Esophagus squamous epithelium (tissue), 5 donors: ENCODE results near the gene ADAMTS12. TPM values are rescaled to one million over a fixed set of nuclear protein-coding genes. Genes with fewer than 3 reads are reported as not detected.

Experiments
- DNase-seq: peaks from one replicate; lab custom pipeline; 2025; lab: John Stamatoyannopoulos, UW
- H3K27ac ChIP-seq, 4 donors: fragments of 200-600 bp; sonication (generic); one replicate each; pipeline ENCODE4 v1.5.1; 2016 to 2019; ENCODE audit warnings: mild to moderate bottlenecking in 1 of 4
- H3K27me3 ChIP-seq, 4 donors: fragments of 200-600 bp; sonication (generic); 1 replicate in 3 of 4; 2 replicates in 1 of 4; pipeline versions ENCODE4 v1.5.1 to v1.6.0; 2017 to 2021; ENCODE audit warnings: antibody characterized with exemption in 1 of 4
- H3K36me3 ChIP-seq, 3 donors: fragments of 200-600 bp; sonication (generic); one replicate each; pipeline ENCODE4 v1.5.1; 2016 to 2019
- H3K4me1 ChIP-seq, 3 donors: fragments of 200-600 bp; sonication (generic); one replicate each; pipeline ENCODE4 v1.5.1; 2017 to 2019
- H3K4me3 ChIP-seq, 4 donors: fragments of 200-600 bp; sonication (generic); 1 replicate in 3 of 4; 2 replicates in 1 of 4; pipeline ENCODE4 v1.5.1; 2016 to 2019; ENCODE audit warnings: mild to moderate bottlenecking in 2 of 4, moderate library complexity in 1 of 4
- H3K9me3 ChIP-seq, 3 donors: fragments of 200-600 bp; sonication (generic); one replicate each; pipeline ENCODE4 v1.5.1; 2016 to 2019
- POLR2A ChIP-seq, 4 donors: fragments of 450-650 bp; IDR thresholded peaks; one replicate each; pipeline ENCODE4 v1.6.1; 2017; ENCODE audit warnings: antibody characterized with exemption in 4 of 4, mild to moderate bottlenecking in 4 of 4, moderate library complexity in 3 of 4
- WGBS, 2 donors: methylation state at CpG; one replicate each; pipeline ENCODE4 v1.1.5; 2018; 5-methylcytosine and 5-hydroxymethylcytosine counted together
- intact Hi-C: fragments of 100-400 bp; cut with DNase I; formaldehyde crosslinking; loops from one replicate; pipeline ENCODE4 v1.15.0; 2022
- total RNA-seq, 4 donors: library from RNA; depleted of rRNA; stranded (reverse); fragments of >200 nt; gene quantifications; one replicate each; pipeline ENCODE4 v1.1.0, GENCODE V29; 2016
- TF ChIP-seq, protein P1 (sequence below), 6 experiments: fragments of 450-650 bp in 4 of 6; fragments of 200-600 bp in 2 of 6; sonication (generic) in 2 of 6; IDR thresholded peaks; one replicate each; pipeline ENCODE4 v1.5.1; 2016 to 2019; ENCODE audit warnings: antibody characterized with exemption in 6 of 6, mild to moderate bottlenecking in 4 of 6, moderate library complexity in 4 of 6
- donor health status: DM: yes; HTN: yes; CAD: no.

Gene ADAMTS12
- total RNA-seq, 4 donors from 2014 or later, result 0.73 to 1.3 (median 0.76) TPM; not detected in 1

DNA sequence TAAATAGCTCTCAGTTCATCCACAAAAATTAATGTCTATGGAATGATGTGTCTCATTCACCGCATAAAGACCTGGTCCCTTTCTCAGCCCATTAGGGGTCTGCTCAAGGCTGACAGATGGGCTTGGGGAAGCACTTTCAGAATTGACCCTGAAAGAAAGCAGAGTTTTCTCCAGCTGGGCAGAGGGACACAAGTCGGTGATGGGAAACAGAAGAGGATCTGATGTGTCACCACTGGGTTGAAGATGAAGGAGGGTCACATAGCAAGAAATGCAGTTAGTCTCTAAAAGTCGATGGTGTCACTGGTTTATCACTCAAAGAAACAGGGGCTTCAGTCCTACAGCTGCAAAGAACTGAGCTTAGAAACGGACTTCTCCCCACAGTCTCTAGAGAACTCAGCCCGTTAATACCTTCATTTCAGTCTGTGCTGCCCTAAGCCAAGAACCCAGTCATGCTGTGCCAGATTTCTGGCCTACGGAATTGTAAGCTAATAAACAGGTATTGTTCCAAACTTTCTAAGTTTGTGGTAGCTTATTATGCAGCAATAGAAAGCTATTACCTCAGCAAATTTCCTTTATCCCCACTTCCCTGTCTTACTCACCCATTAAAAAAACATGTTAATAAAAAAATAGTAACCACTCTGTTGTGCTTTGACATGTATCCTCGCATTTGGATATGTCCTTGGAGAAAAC, 64.6 kb downstream of the ADAMTS12 start:
- H3K4me1 ChIP-seq, result no peaks in the 10 kb centered on the region
- H3K27me3 ChIP-seq, result no peaks in the 10 kb centered on the region
- H3K36me3 ChIP-seq, result no peaks in the 10 kb centered on the region
- H3K4me3 ChIP-seq, result no peak overlapping the region
- TF ChIP-seq, protein P1, sequence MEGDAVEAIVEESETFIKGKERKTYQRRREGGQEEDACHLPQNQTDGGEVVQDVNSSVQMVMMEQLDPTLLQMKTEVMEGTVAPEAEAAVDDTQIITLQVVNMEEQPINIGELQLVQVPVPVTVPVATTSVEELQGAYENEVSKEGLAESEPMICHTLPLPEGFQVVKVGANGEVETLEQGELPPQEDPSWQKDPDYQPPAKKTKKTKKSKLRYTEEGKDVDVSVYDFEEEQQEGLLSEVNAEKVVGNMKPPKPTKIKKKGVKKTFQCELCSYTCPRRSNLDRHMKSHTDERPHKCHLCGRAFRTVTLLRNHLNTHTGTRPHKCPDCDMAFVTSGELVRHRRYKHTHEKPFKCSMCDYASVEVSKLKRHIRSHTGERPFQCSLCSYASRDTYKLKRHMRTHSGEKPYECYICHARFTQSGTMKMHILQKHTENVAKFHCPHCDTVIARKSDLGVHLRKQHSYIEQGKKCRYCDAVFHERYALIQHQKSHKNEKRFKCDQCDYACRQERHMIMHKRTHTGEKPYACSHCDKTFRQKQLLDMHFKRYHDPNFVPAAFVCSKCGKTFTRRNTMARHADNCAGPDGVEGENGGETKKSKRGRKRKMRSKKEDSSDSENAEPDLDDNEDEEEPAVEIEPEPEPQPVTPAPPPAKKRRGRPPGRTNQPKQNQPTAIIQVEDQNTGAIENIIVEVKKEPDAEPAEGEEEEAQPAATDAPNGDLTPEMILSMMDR (IDR thresholded peaks at IDR 0.05), result no peak
- no peak for TF ChIP-seq POLR2A (IDR thresholded peaks at IDR 0.05)
- no peak overlapping the region for H3K27ac ChIP-seq
- DNase-seq, result no peak
- intact Hi-C loops, result no loop called here
- WGBS, 2 donors, result 52 to 69% methylated on average over 7 of the region's 7 CpGs
- no peaks in the 10 kb centered on the region for H3K9me3 ChIP-seq

DNA sequence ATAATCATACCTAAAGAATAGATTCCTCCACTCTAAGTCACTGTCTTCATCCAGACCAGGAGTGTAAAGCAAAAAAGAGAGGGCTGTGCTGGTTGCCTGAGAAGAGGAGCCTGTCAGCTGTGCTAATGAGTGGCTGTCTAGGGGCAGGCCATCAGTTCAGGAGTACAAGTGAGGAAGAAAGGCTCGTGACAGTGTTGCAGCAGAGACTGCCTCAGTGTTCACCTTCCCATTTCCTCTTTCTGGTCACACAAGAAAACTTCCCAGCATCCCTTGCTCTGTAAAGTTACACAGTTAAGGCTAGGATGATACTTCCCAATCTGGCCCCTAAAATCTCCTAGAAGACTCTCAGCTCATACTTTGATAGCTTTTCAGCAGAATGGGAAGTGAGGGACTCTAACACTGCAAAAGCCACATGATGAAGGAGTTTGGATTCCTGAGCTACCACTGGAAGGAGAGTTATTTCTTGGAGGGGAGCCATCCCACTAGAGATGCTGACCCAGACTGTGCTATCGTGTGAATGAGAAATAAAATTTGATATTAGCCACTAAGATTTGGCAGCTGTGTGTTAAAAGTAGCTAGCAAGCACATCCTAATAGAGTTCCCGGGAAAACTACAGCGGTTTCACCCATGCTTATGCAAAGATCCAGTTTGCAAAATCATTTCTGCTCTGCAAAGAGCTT, 67.1 kb downstream of the ADAMTS12 start:
- WGBS, 2 donors, result 65% methylated on average over 4 of the region's 4 CpGs
- no peak for DNase-seq

DNA sequence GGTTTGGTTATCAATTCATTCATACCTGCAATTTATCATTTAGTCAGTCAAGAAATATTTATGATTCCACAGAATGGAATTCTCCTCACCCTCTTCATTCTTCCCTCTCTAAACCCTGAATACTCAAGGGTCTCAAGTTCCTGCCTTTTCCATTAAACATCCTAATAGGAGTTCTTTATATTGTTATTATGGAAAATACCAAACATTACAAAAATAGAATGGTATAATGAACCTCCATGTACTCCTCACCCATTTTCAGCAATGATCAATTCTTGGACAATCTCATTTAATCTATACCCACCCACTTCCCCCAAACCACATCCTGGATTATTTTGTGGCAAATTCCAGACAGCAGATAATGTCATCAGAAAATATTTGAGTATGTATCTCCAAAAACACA, 74.5 kb downstream of the ADAMTS12 start:
- intact Hi-C loops, result no loop called here

More for the DNA sequence above, 67.1 kb downstream of the ADAMTS12 start:
- intact Hi-C loops, result no loop called here
- no peaks in the 10 kb centered on the region for H3K27me3 ChIP-seq
- no peak overlapping the region for H3K4me3 ChIP-seq
- TF ChIP-seq POLR2A (IDR thresholded peaks at IDR 0.05), result no peak
- TF ChIP-seq, protein P1 (IDR thresholded peaks at IDR 0.05), result no peak
- no peaks in the 10 kb centered on the region for H3K9me3 ChIP-seq
- no peaks in the 10 kb centered on the region for H3K4me1 ChIP-seq
- H3K36me3 ChIP-seq, result no peaks in the 10 kb centered on the region
- no peak overlapping the region for H3K27ac ChIP-seq

DNA sequence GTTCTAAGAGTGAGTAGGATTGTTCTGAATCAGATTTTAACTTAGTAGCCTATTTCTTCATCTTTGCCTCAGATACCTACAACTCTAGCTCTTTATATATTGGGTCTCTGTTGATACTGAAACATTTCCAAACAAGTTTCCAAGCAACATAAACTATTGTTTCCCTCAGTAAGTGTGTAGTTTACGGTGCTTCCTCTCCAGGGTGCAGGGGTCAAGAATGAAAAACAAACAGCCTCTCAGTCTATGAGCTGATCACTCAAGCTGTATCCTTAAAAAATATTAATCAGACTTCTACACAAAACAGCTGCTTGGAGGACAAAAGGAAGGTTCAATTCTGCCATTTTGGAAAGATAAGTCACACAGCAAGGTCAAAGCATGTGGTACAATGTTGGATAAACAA, 75.0 kb downstream of the ADAMTS12 start:
- Histone ChIP-seq H3K4me1 (no peaks in the 10 kb centered on the region), H3K9me3 (no peaks in the 10 kb centered on the region), H3K4me3 (no peak overlapping the region), H3K27ac (no peak overlapping the region), H3K36me3 (no peaks in the 10 kb centered on the region), H3K27me3 (no peaks in the 10 kb centered on the region)
- 17 to 18% methylated on average over 1 of the region's 1 CpG for WGBS, 2 donors
- TF ChIP-seq POLR2A (IDR thresholded peaks at IDR 0.05), result no peak
- TF ChIP-seq, protein P1 (IDR thresholded peaks at IDR 0.05), result no peak
- no peak for DNase-seq
- intact Hi-C loops, result no loop called here

More for the DNA sequence above, 74.5 kb downstream of the ADAMTS12 start:
- H3K27me3 ChIP-seq, result no peaks in the 10 kb centered on the region
- H3K9me3 ChIP-seq, result no peaks in the 10 kb centered on the region
- H3K36me3 ChIP-seq, result no peaks in the 10 kb centered on the region
- no peak for TF ChIP-seq POLR2A (IDR thresholded peaks at IDR 0.05)
- TF ChIP-seq, protein P1 (IDR thresholded peaks at IDR 0.05), result no peak
- no peak for DNase-seq
- no peak overlapping the region for H3K27ac ChIP-seq
- H3K4me1 ChIP-seq, result no peaks in the 10 kb centered on the region
- no peak overlapping the region for H3K4me3 ChIP-seq

DNA sequence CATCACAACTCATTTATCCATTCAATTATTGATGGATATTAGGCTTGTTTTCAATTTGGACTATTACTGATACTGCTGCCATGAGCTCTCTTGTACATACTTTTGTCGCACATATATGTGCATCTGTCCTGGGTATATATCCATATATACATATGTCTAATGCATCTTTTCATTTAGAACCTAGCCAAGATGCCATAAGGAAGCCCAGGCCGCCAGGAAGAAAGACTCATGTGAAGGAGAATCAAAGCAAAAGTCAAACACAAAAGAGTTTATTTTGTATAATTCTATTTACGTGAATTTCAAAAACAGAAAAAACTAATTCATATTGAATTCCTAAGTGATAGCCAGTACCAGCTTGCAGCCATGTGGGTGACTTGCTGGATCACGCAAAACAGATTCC, 79.0 kb downstream of the ADAMTS12 start:
- H3K36me3 ChIP-seq, result no peaks in the 10 kb centered on the region
- intact Hi-C loops, result no loop called here
- whole genome bisulfite sequencing, 2 donors, result 68 to 84% methylated on average over 4 of the region's 4 CpGs
- no peak overlapping the region for H3K4me3 ChIP-seq
- H3K27ac ChIP-seq, result no peak overlapping the region
- no peaks in the 10 kb centered on the region for H3K27me3 ChIP-seq
- no peak for TF ChIP-seq POLR2A (IDR thresholded peaks at IDR 0.05)
- TF ChIP-seq, protein P1 (IDR thresholded peaks at IDR 0.05), result no peak
- DNase-seq, result no peak
- no peaks in the 10 kb centered on the region for H3K9me3 ChIP-seq
- no peaks in the 10 kb centered on the region for H3K4me1 ChIP-seq
